Measurements from ENCODE around the gene UBR4. TPM values are rescaled to one million over a fixed set of nuclear protein-coding genes. Genes with fewer than 3 reads are reported as not detected.

UBR4 gene
- total and polyA plus RNA-seq, 10 of the 15 experiments (the other 5 are each of a cell fraction or from before 2014, with no cell fraction given) = 34.2 to 124 (median 56.2) TPM

DNA sequence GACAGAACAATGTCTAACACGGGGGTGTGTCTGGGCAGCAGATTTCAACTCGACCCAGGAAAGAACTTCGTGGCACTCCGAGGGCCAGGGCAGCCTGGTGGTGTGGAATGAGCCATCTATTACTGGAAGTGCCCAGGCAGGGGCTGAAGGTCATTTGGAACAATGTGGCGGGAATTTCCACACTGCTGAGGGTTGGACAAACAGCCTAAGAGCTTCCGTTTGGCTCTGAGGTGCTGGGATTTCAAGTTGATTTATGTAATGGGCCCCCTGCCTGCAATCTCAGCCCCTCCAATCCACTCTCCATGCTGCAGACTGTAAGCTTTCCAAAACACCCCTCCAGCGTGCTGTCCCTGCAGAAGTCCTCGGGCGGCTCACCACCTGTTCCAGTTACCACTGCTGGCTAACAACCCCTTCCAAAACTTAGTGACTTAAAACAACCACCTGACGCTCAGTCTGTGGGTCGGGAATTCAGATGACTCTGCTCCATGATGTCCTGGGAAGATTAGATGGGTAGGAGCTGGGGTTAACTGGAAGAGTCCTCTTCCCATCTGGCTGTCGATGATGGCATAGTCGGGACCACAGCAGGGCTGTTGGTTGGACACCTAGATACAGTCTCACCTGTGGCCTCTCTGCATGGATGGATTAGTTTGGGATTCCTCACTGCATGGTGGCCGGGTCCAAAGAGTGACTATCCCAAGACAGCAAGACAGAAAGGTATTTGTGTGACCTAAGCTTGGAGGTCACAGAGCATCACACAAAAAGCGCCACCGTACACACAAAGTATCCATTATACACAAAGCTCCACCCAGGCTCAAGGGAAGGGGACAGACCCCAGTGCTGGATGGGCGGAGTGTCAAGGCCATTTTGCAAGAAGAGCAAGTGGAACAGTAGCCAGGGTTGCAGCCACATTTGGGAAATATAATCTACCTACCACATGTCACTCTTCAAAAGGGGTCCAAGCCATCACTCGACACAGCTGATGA is 163.9 kb downstream of the UBR4 start:
- CTCF ChIA-PET = interaction anchor here (2.1 kb wide), 1 partner anchor 162 kb away, joined by 7 read pairs; no protein-coding TSS in a partner anchor
- FAIRE-seq = no peak

More for the DNA sequence above, 163.9 kb downstream of the UBR4 start:
- peaks cover 0 to 2% of the 10 kb centered on the region in 2 experiments; a peak in 2 of 4 replicates for H3K27me3 ChIP-seq (replicated peaks in 1 of 2; ENCODE audit: control insufficient read depth in 2 of 2, insufficient read depth in 2 of 2, low read length in 1 of 2)
- intact Hi-C loops (cut with micrococcal nuclease; ENCODE audit: unreplicated experiment) = no loop called here
- H3K4me3 ChIP-seq = no peak overlapping the region
- no peak overlapping the region for H2AFZ ChIP-seq (ENCODE audit: control insufficient read depth, low read depth, low read length)
- no peak overlapping the region for H3K9ac ChIP-seq (ENCODE audit: control insufficient read depth, insufficient read depth, low read length)
- in situ Hi-C loops (cut with MboI) = no loop called here
- ChIA-PET POLR2A (no interaction called here), SMC1A (ENCODE audit: uncharacterized antibody, unreplicated experiment) (interaction anchor here (0.7 to 0.9 kb wide), 2 partner anchors 43 to 44 kb away, joined by 3 read pairs; no protein-coding TSS in a partner anchor), RAD21 (ENCODE audit: unreplicated experiment) (interaction anchor here (1.5 kb wide), 1 partner anchor 42 kb away, joined by 3 read pairs; no protein-coding TSS in a partner anchor)
- no peaks in the 10 kb centered on the region for H4K20me1 ChIP-seq (ENCODE audit: control insufficient read depth, insufficient read depth)
- no peaks in the 10 kb centered on the region for H3K79me2 ChIP-seq (ENCODE audit: control insufficient read depth, insufficient read depth, low read length)
- DNase-seq (ENCODE audit: low read depth, low spot score) = no peak
- BruUV-seq (replicated peaks) = no TSS peak
- 33% methylated on average over 18 of the region's 18 CpGs for WGBS (ENCODE audit: insufficient coverage, insufficient replicate concordance, low lambda C conversion rate, missing lambda C conversion rate)
- H3K4me1 ChIP-seq (ENCODE audit: control insufficient read depth, insufficient read depth, low read length) = no peaks in the 10 kb centered on the region
- H3K27ac ChIP-seq (ENCODE audit: control insufficient read depth, insufficient read depth) = no peak overlapping the region
- no peak for ATAC-seq
- TF ChIP-seq FOS (IDR thresholded peaks at IDR 0.05; ENCODE audit: borderline replicate concordance, extremely low read depth, insufficient read length) (no peak), NR2C1 (IDR thresholded peaks at IDR 0.05) (no peak), STAT1 (conservative IDR thresholded peaks at IDR 0.05) (no peak), TCF3 (IDR thresholded peaks at IDR 0.05; ENCODE audit: borderline replicate concordance, insufficient read depth, low read depth, low read length) (no peak), ESRRA (IDR thresholded peaks at IDR 0.05; ENCODE audit: low read length) (no peak), SMARCA5 (IDR thresholded peaks at IDR 0.05) (no peak), TAF1 (IDR thresholded peaks at IDR 0.05; ENCODE audit: borderline replicate concordance, low read depth, low read length) (no peak), RFX5 (IDR thresholded peaks at IDR 0.05; ENCODE audit: low read depth, low read length) (no peak), SMAD5 (IDR thresholded peaks at IDR 0.05; ENCODE audit: low read depth) (no peak)
- TF ChIP-seq, protein P1, sequence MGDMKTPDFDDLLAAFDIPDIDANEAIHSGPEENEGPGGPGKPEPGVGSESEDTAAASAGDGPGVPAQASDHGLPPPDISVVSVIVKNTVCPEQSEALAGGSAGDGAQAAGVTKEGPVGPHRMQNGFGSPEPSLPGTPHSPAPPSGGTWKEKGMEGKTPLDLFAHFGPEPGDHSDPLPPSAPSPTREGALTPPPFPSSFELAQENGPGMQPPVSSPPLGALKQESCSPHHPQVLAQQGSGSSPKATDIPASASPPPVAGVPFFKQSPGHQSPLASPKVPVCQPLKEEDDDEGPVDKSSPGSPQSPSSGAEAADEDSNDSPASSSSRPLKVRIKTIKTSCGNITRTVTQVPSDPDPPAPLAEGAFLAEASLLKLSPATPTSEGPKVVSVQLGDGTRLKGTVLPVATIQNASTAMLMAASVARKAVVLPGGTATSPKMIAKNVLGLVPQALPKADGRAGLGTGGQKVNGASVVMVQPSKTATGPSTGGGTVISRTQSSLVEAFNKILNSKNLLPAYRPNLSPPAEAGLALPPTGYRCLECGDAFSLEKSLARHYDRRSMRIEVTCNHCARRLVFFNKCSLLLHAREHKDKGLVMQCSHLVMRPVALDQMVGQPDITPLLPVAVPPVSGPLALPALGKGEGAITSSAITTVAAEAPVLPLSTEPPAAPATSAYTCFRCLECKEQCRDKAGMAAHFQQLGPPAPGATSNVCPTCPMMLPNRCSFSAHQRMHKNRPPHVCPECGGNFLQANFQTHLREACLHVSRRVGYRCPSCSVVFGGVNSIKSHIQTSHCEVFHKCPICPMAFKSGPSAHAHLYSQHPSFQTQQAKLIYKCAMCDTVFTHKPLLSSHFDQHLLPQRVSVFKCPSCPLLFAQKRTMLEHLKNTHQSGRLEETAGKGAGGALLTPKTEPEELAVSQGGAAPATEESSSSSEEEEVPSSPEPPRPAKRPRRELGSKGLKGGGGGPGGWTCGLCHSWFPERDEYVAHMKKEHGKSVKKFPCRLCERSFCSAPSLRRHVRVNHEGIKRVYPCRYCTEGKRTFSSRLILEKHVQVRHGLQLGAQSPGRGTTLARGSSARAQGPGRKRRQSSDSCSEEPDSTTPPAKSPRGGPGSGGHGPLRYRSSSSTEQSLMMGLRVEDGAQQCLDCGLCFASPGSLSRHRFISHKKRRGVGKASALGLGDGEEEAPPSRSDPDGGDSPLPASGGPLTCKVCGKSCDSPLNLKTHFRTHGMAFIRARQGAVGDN (IDR thresholded peaks at IDR 0.05) = no peak
- H3K9me3 ChIP-seq (replicated peaks; ENCODE audit: control insufficient read depth, insufficient read depth, low read length) = no peaks in the 10 kb centered on the region
- H3K36me3 ChIP-seq (ENCODE audit: control insufficient read depth in 2 of 2, insufficient read depth in 2 of 2, low read length in 1 of 2) = no peaks in the 10 kb centered on the region
- H3K4me2 ChIP-seq (ENCODE audit: control insufficient read depth, insufficient read depth) = no peak overlapping the region

Data from GM12878 (cell line).